ENCODE measurements around the gene HSPA12B. TPM values are rescaled to one million over a fixed set of nuclear protein-coding genes. Genes with fewer than 3 reads are reported as not detected.

The HSPA12B gene
- total RNA-seq, 4 donors from 2014 or later = 0.64 to 4.6 (median 1.8) TPM

GRCh38 chr20:3777381-3777715, 44.9 kb downstream of the HSPA12B start:
- no peaks in the 10 kb centered on the region for H3K36me3 ChIP-seq
- no peak for TF ChIP-seq CTCF (IDR thresholded peaks at IDR 0.05)
- no peak for TF ChIP-seq POLR2A (IDR thresholded peaks at IDR 0.05)
- peak overlapping the region in 2 of 4 donors; percentile 0 to 50 for H3K27ac ChIP-seq
- no peaks in the 10 kb centered on the region for H3K9me3 ChIP-seq
- no peak for DNase-seq
- no peaks in the 10 kb centered on the region for H3K27me3 ChIP-seq
- H3K4me3 ChIP-seq = peak overlapping the region; percentile 33 to 69 (median 50)
- peaks cover 19 to 40% (median 22%) of the 10 kb centered on the region in 3 donors for H3K4me1 ChIP-seq
- intact Hi-C loops (cut with DNase I) = no loop called here
- 0% methylated on average over 9 of the region's 16 CpGs; no CpG with 5 or more reads in 1 of the 2 donors for WGBS, 2 donors

GRCh38 chr20:3777716-3778629, 45.5 kb downstream of the HSPA12B start:
- H3K4me3 ChIP-seq = peak overlapping the region; percentile 33 to 69 (median 50)
- intact Hi-C loops (cut with DNase I) = no loop called here
- WGBS, 2 donors = 7% methylated on average over 3 of the region's 70 CpGs; no CpG with 5 or more reads in 1 of the 2 donors
- TF ChIP-seq POLR2A (IDR thresholded peaks at IDR 0.05) (no peak), CTCF (IDR thresholded peaks at IDR 0.05) (peak in 3 of 6 experiments; percentile 6 to 23 (median 8))
- no peaks in the 10 kb centered on the region for H3K9me3 ChIP-seq
- no peaks in the 10 kb centered on the region for H3K36me3 ChIP-seq
- DNase-seq = no peak
- H3K4me1 ChIP-seq = peaks cover 24 to 46% (median 28%) of the 10 kb centered on the region in 3 donors
- no peaks in the 10 kb centered on the region for H3K27me3 ChIP-seq
- peak overlapping the region in 2 of 4 donors; percentile 0 to 50 for H3K27ac ChIP-seq

- DNase-seq = no peak
Measured at GRCh38 chr20:3778976-3779375, 46.5 kb downstream of the HSPA12B start.

DNA sequence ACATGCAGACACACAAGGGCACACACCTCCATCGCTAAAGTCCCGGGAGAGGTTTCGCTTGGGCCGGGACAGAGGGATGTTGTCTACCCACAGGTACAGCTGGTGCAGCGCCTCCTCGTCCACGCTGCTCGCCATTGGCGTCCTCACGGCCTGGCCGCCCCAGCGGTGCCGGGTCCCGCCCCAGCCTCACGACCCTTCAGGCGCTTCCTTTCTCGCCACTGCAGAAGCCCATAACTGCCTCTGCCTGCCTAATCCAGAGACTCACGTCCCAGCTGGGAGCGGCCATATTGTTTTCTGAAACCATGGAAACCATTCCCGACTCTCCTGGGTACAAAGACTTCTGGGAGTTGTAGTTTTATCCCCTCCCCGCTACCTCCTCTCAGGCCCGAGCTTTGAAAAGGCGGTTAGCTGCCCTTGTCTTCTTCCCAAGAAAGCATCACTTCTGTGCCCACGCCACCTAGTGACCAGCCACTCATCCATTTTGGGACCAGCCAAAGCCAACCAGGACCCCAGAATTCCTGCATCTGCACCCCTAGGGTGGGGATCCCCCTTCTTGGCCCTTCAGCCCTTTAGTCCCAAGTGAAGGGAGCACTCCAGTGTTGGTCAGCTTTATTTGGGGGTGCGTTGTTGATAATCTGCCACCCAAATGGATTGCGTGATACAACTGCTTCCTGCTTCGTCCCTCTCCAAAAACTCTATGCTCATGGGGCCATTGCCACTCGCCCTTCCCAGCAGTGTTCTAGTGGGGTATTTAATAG, 48.8 kb downstream of the HSPA12B start, which contains the start of gene SPEF1:
SPEF1 (minus strand) TSS at position 296 of the 758 bp plus-strand sequence; CDS start at position 135, 161 bp downstream.
- Histone ChIP-seq H3K36me3 (peaks cover 0 to 11% (median 0%) of the 10 kb centered on the region in 3 donors), H3K27ac (peak within 1 kb of the TSS; percentile 33 to 91 (median 59)), H3K27me3 (no peaks in the 10 kb centered on the region), H3K9me3 (no peaks in the 10 kb centered on the region), H3K4me1 (peaks cover 54 to 77% (median 55%) of the 10 kb centered on the region in 3 donors), H3K4me3 (peak within 1 kb of the TSS; percentile 17 to 59 (median 32))
- no peak for DNase-seq
- 13 to 19% methylated on average over 17 of the region's 28 CpGs for WGBS, 2 donors
- TF ChIP-seq POLR2A (IDR thresholded peaks at IDR 0.05) (no peak), CTCF (IDR thresholded peaks at IDR 0.05) (peak in 5 of 6 experiments; percentile 18 to 40 (median 29))
- intact Hi-C loops (cut with DNase I) = loop anchor here (5.0 kb wide), 1 partner anchor 41 kb away; the partner anchor contains the start of gene AP5S1

More at GRCh38 chr20:3778976-3779375, 46.5 kb downstream of the HSPA12B start:
- Histone ChIP-seq H3K9me3 (no peaks in the 10 kb centered on the region), H3K4me3 (no peak overlapping the region), H3K27ac (no peak overlapping the region), H3K27me3 (no peaks in the 10 kb centered on the region), H3K4me1 (peaks cover 34 to 56% (median 38%) of the 10 kb centered on the region in 3 donors), H3K36me3 (peaks cover 0 to 4% (median 0%) of the 10 kb centered on the region in 3 donors)
- intact Hi-C loops (cut with DNase I) = no loop called here
- WGBS, 2 donors = 76% methylated on average over 7 of the region's 18 CpGs; no CpG with 5 or more reads in 1 of the 2 donors
- TF ChIP-seq POLR2A (IDR thresholded peaks at IDR 0.05) = no peak

- peaks cover 55 to 80% (median 55%) of the 10 kb centered on the region in 3 donors for H3K4me1 ChIP-seq
- TF ChIP-seq CTCF (IDR thresholded peaks at IDR 0.05) = no peak
- no peak for TF ChIP-seq POLR2A (IDR thresholded peaks at IDR 0.05)
- H3K27me3 ChIP-seq = no peaks in the 10 kb centered on the region
- H3K36me3 ChIP-seq = peaks cover 0 to 11% (median 0%) of the 10 kb centered on the region in 3 donors
- no peaks in the 10 kb centered on the region for H3K9me3 ChIP-seq
- WGBS, 2 donors = 56 to 65% methylated on average over 4 to 5 of the region's 6 CpGs
- H3K27ac ChIP-seq = peak overlapping the region; percentile 35 to 91 (median 68)
- no peak for DNase-seq
- no peak overlapping the region for H3K4me3 ChIP-seq
- intact Hi-C loops (cut with DNase I) = loop anchor here (5.0 kb wide), 1 partner anchor 40 kb away; the partner anchor contains the start of gene AP5S1
Measured at GRCh38 chr20:3782597-3782996, 50.1 kb downstream of the HSPA12B start.

Measured in esophagus squamous epithelium (tissue), 5 donors.